Measurements from ENCODE around the gene DNASE1L2. TPM values are rescaled to one million over a fixed set of nuclear protein-coding genes. Genes with fewer than 3 reads are reported as not detected.

DNASE1L2 gene
- total RNA-seq, 1 experiment from 2014 or later, result 1.9 TPM

GRCh38 chr16:2230376-2230775, 5.9 kb upstream of the DNASE1L2 start:
- no peak overlapping the region; the same call in 1 of the 2 replicates for H3K27ac ChIP-seq (ENCODE audit: low read depth, low read length)
- ChIA-PET RAD21 (ENCODE audit: low non-redundant PET in 1 of 2, low total read pairs in 2 of 2, uncharacterized antibody in 2 of 2, unreplicated experiment in 2 of 2) (no interaction called here), POLR2A (no interaction called here), CTCF (no interaction called here)
- no peak overlapping the region for H3K4me2 ChIP-seq (ENCODE audit: low read length)
- TF ChIP-seq ATF3 (IDR thresholded peaks at IDR 0.05) (no peak), EGR1 (IDR thresholded peaks at IDR 0.05; ENCODE audit: low read depth) (no peak), CEBPB (IDR thresholded peaks at IDR 0.05; ENCODE audit: low read depth) (no peak), CBX3 (IDR thresholded peaks at IDR 0.05; ENCODE audit: low read depth) (no peak), EZH2phosphoT487 (IDR thresholded peaks at IDR 0.05; ENCODE audit: borderline replicate concordance) (no peak), CTCF (IDR thresholded peaks at IDR 0.05 in 2 of 3, conservative IDR thresholded peaks at IDR 0.05 in 1 of 3; ENCODE audit: borderline replicate concordance in 1 of 3, insufficient read depth in 1 of 3, low read depth in 2 of 3, low read length in 2 of 3) (no peak), TCF7L2 (IDR thresholded peaks at IDR 0.05; ENCODE audit: borderline replicate concordance, extremely low read depth, insufficient read depth, insufficient read length) (no peak), ZBTB33 (IDR thresholded peaks at IDR 0.05; ENCODE audit: extremely low read depth, insufficient replicate concordance, low read length) (no peak), SP1 (IDR thresholded peaks at IDR 0.05; ENCODE audit: low read depth) (no peak), MAX (IDR thresholded peaks at IDR 0.05) (no peak), RAD21 (IDR thresholded peaks at IDR 0.05; ENCODE audit: low read depth) (no peak), ZFX (IDR thresholded peaks at IDR 0.05) (no peak), SRF (IDR thresholded peaks at IDR 0.05; ENCODE audit: low read depth) (no peak), FOSL1 (IDR thresholded peaks at IDR 0.05; ENCODE audit: low read depth) (no peak), JUND (IDR thresholded peaks at IDR 0.05) (no peak)
- peaks cover 14 to 15% of the 10 kb centered on the region in 2 experiments for H3K4me1 ChIP-seq (ENCODE audit: control insufficient read depth in 1 of 2, insufficient read depth in 2 of 2, low read length in 2 of 2)
- no peaks in the 10 kb centered on the region for H3K9me2 ChIP-seq (ENCODE audit: insufficient read depth)
- peaks cover 44% of the 10 kb centered on the region for H3K79me2 ChIP-seq (ENCODE audit: insufficient read depth, low read length)
- no peak for DNase-seq (ENCODE audit: low read depth, low spot score)
- no peaks in the 10 kb centered on the region; the same call in 1 of the 2 replicates for H4K20me1 ChIP-seq (ENCODE audit: insufficient read depth)
- intact Hi-C loops (cut with micrococcal nuclease), result no loop called here
- BruUV-seq (replicated peaks), result no TSS peak
- no peaks in the 10 kb centered on the region for H3K27me3 ChIP-seq (ENCODE audit: insufficient read depth, low read length)
- no peaks in the 10 kb centered on the region for H3K9me3 ChIP-seq (ENCODE audit: control insufficient read depth in 1 of 2, insufficient read depth in 1 of 2, low read depth in 1 of 2, low read length in 2 of 2)
- H3K36me3 ChIP-seq (ENCODE audit: control insufficient read depth in 1 of 2, insufficient read depth in 2 of 2, low read length in 2 of 2), result peaks cover 9 to 19% of the 10 kb centered on the region in 2 experiments; a peak in 3 of 4 replicates
- no peak overlapping the region for H2AFZ ChIP-seq (ENCODE audit: low read depth, low read length, poor library complexity, severe bottlenecking)
- no peak overlapping the region for H3K9ac ChIP-seq (ENCODE audit: low read length)
- no peak for ATAC-seq
- H3K4me3 ChIP-seq (replicated peaks in 1 of 2; ENCODE audit: low read depth in 1 of 2, low read length in 2 of 2), result no peak overlapping the region

Data from HCT116 (cell line).